Endodermal cell (in vitro differentiated cells): ENCODE results near the gene CSF2. TPM values are rescaled to one million over a fixed set of nuclear protein-coding genes. Genes with fewer than 3 reads are reported as not detected.

Source experiments
- DNase-seq: peaks from one replicate; pipeline ENCODE4 v3.0.0-alpha.2; 2017
- H3K27ac ChIP-seq: 2 replicates; pipeline ENCODE4 v1.5.1; 2013; ENCODE audit warnings: mild to moderate bottlenecking, low read depth, low read length, moderate library complexity
- H3K27me3 ChIP-seq: 2 replicates; pipeline ENCODE4 v1.6.1; 2013; ENCODE audit warnings: mild to moderate bottlenecking, low read length, moderate library complexity; ENCODE audit not compliant: insufficient read depth, control insufficient read depth, poor library complexity, severe bottlenecking
- H3K36me3 ChIP-seq: 2 replicates; pipeline ENCODE4 v1.7.0; 2013; ENCODE audit warnings: mild to moderate bottlenecking, low read length, moderate library complexity; ENCODE audit not compliant: control insufficient read depth, insufficient read depth
- H3K4me1 ChIP-seq: one replicate; pipeline ENCODE4 v1.7.0; 2013; ENCODE audit warnings: low read length; ENCODE audit not compliant: control insufficient read depth, insufficient read depth
- H3K4me3 ChIP-seq: 2 replicates; pipeline ENCODE4 v1.5.1; 2013; ENCODE audit warnings: mild to moderate bottlenecking, low read length, moderate library complexity
- H3K9ac ChIP-seq: 2 replicates; pipeline ENCODE4 v1.6.1; 2013; ENCODE audit warnings: mild to moderate bottlenecking, low read length, moderate library complexity; ENCODE audit not compliant: poor library complexity, severe bottlenecking; ENCODE audit errors: extremely low read depth
- H3K9me3 ChIP-seq: 2 replicates; pipeline ENCODE4 v1.6.1; 2013; ENCODE audit warnings: mild to moderate bottlenecking, low read length, moderate library complexity; ENCODE audit not compliant: control insufficient read depth
- H3K27ac Mint-ChIP-seq: 2 replicates; pipeline ENCODE4 v1.8.0; 2020; ENCODE audit warnings: mixed read lengths
- H3K27me3 Mint-ChIP-seq: 2 replicates; pipeline ENCODE4 v1.8.0; 2021; ENCODE audit warnings: mild to moderate bottlenecking, mixed read lengths; ENCODE audit not compliant: insufficient read depth
- H3K36me3 Mint-ChIP-seq: 2 replicates; pipeline ENCODE4 v1.8.0; 2020; ENCODE audit warnings: low read depth, mixed read lengths
- H3K4me1 Mint-ChIP-seq: 2 replicates; pipeline ENCODE4 v1.8.0; 2020; ENCODE audit warnings: mixed read lengths
- H3K4me3 Mint-ChIP-seq: 2 replicates; pipeline ENCODE4 v1.8.0; 2020; ENCODE audit warnings: mild to moderate bottlenecking, moderate library complexity, mixed read lengths
- H3K9me3 Mint-ChIP-seq: 2 replicates; pipeline ENCODE4 v1.8.0; 2020; ENCODE audit warnings: mild to moderate bottlenecking, mixed read lengths
- CTCF ChIP-seq: fragments of 200-600 bp; sonication (generic); conservative IDR thresholded peaks from 2 replicates; pipeline ENCODE4 v1.5.0; 2021; ENCODE audit warnings: antibody characterized with exemption, mild to moderate bottlenecking
- WGBS, 2 experiments: methylation state at CpG; one replicate each; pipeline versions ENCODE4 v1.1.5 to v1.1.7; 2013; ENCODE audit warnings: missing lambda C conversion rate in 2 of 2, mixed read lengths in 1 of 2; ENCODE audit not compliant: insufficient coverage in 1 of 2, insufficient read length in 1 of 2; 5-methylcytosine and 5-hydroxymethylcytosine counted together
- total RNA-seq, 2 donors: library from RNA; stranded (reverse); fragmentation: NEBNext Ultra II Directional in 1 of 2; extraction: Animal tissue kit (Norgen Biotek cat#: 25700) in 1 of 2; gene quantifications; 2 replicates in 1 of 2; 3 replicates in 1 of 2; pipeline ENCODE4 v1.2.1, GENCODE V29; 2021

Gene CSF2
- total RNA-seq, 2 donors from 2014 or later: not detected

- Mint-ChIP-seq H3K4me3 (no peak overlapping the region), H3K4me1 (no peaks in the 10 kb centered on the region), H3K36me3 (no peaks in the 10 kb centered on the region), H3K9me3 (no peaks in the 10 kb centered on the region), H3K27me3 (no peaks in the 10 kb centered on the region), H3K27ac (no peak overlapping the region)
- Histone ChIP-seq H3K36me3 (no peaks in the 10 kb centered on the region), H3K4me3 (no peak overlapping the region), H3K9ac (no peak overlapping the region), H3K4me1 (no peaks in the 10 kb centered on the region), H3K9me3 (no peaks in the 10 kb centered on the region), H3K27ac (no peak overlapping the region), H3K27me3 (no peaks in the 10 kb centered on the region)
- DNase-seq: no peak
- 86 to 94% methylated on average over 4 of the region's 4 CpGs for WGBS, 2 experiments
- no peak for TF ChIP-seq CTCF
Observed at GRCh38 chr5:132029609-132030330, 43.8 kb upstream of the CSF2 start.

GRCh38 chr5:132030610-132031009 lies 43.0 kb upstream of the CSF2 start:
- no peaks in the 10 kb centered on the region for H3K27me3 Mint-ChIP-seq
- H3K4me1 ChIP-seq: no peaks in the 10 kb centered on the region
- H3K9me3 Mint-ChIP-seq: no peaks in the 10 kb centered on the region
- no peak overlapping the region for H3K27ac ChIP-seq
- no peak for DNase-seq
- WGBS, 2 experiments: 91% methylated on average over 2 of the region's 2 CpGs; no CpG with 5 or more reads in 1 of the 2 experiments
- no peak overlapping the region for H3K27ac Mint-ChIP-seq
- H3K4me1 Mint-ChIP-seq: no peaks in the 10 kb centered on the region
- no peaks in the 10 kb centered on the region for H3K36me3 ChIP-seq
- no peaks in the 10 kb centered on the region for H3K9me3 ChIP-seq
- H3K9ac ChIP-seq: no peak overlapping the region
- no peak for TF ChIP-seq CTCF
- H3K4me3 ChIP-seq: no peak overlapping the region
- H3K27me3 ChIP-seq: no peaks in the 10 kb centered on the region
- H3K36me3 Mint-ChIP-seq: no peaks in the 10 kb centered on the region
- no peak overlapping the region for H3K4me3 Mint-ChIP-seq

- Mint-ChIP-seq H3K4me1 (no peaks in the 10 kb centered on the region), H3K27me3 (no peaks in the 10 kb centered on the region), H3K4me3 (no peak overlapping the region), H3K27ac (no peak overlapping the region), H3K9me3 (no peaks in the 10 kb centered on the region), H3K36me3 (no peaks in the 10 kb centered on the region)
- no peaks in the 10 kb centered on the region for H3K36me3 ChIP-seq
- no peak for TF ChIP-seq CTCF
- H3K4me1 ChIP-seq: no peaks in the 10 kb centered on the region
- H3K27me3 ChIP-seq: peaks cover 4% of the 10 kb centered on the region
- no peak overlapping the region for H3K4me3 ChIP-seq
- H3K9me3 ChIP-seq: no peaks in the 10 kb centered on the region
- DNase-seq: no peak
- no peak overlapping the region for H3K27ac ChIP-seq
- no peak overlapping the region for H3K9ac ChIP-seq
Observed at GRCh38 chr5:132032196-132032595, 41.4 kb upstream of the CSF2 start.
